Neural cell (in vitro differentiated cells): ENCODE data around the gene DDN. TPM values are rescaled to one million over a fixed set of nuclear protein-coding genes. Genes with fewer than 3 reads are reported as not detected.

Experiments
- H2AFZ ChIP-seq: fragments of 200-600, 300-800 bp; sonication (generic), shearing (Covaris generic); 2 replicates; pipeline ENCODE4 v1.6.0; 2014; ENCODE audit warnings: low read depth, mild to moderate bottlenecking, antibody characterized with exemption, low read length, moderate library complexity
- H3F3A ChIP-seq: fragments of 200-600 bp; shearing (Covaris generic); 2 replicates; pipeline ENCODE4 v1.6.1; 2016; ENCODE audit warnings: mild to moderate bottlenecking, moderate library complexity, mixed read lengths, antibody characterized with exemption, low read length; ENCODE audit not compliant: insufficient read depth, poor library complexity, severe bottlenecking
- H3K27ac ChIP-seq: fragments of 200-600, 300-800 bp; sonication (generic), shearing (Covaris generic); 2 replicates; pipeline ENCODE4 v1.5.1; 2014; ENCODE audit warnings: mild to moderate bottlenecking, low read length, moderate library complexity
- H3K27me3 ChIP-seq: fragments of 300-800, 200-600 bp; sonication (generic), shearing (Covaris generic); 2 replicates; pipeline ENCODE4 v1.6.0; 2014; ENCODE audit warnings: mild to moderate bottlenecking, low read depth, low read length, moderate library complexity; ENCODE audit not compliant: insufficient read depth
- H3K36me3 ChIP-seq: fragments of 300-800, 200-600 bp; sonication (generic), shearing (Covaris generic); 2 replicates; pipeline ENCODE4 v1.5.1; 2014; ENCODE audit warnings: mild to moderate bottlenecking, antibody characterized with exemption, low read length, moderate library complexity; ENCODE audit not compliant: insufficient read depth
- H3K4me2 ChIP-seq: fragments of 300-800, 200-600 bp; sonication (generic), shearing (Covaris generic); 2 replicates; pipeline ENCODE4 v1.6.0; 2014; ENCODE audit warnings: mild to moderate bottlenecking, low read length
- H3K4me3 ChIP-seq: fragments of 300-800, 200-600 bp; sonication (generic), shearing (Covaris generic); 2 replicates; pipeline ENCODE4 v1.5.1; 2014; ENCODE audit warnings: mild to moderate bottlenecking, low read length, moderate library complexity
- H3K79me2 ChIP-seq: fragments of 200-600 bp; shearing (Covaris generic); replicated peaks from 2 replicates; pipeline ENCODE4 v1.6.0; 2014; ENCODE audit warnings: mild to moderate bottlenecking, low read length, moderate library complexity; ENCODE audit not compliant: insufficient read depth
- H3K9ac ChIP-seq: fragments of 300-800, 200-600 bp; sonication (generic), shearing (Covaris generic); 2 replicates; pipeline ENCODE4 v1.6.1; 2016; ENCODE audit warnings: mild to moderate bottlenecking, low read length, mixed read lengths
- H3K9me2 ChIP-seq: fragments of 200-600 bp; shearing (Covaris generic); 2 replicates; pipeline ENCODE4 v1.6.1; 2016; ENCODE audit warnings: mild to moderate bottlenecking, low read length, mixed read lengths; ENCODE audit not compliant: insufficient read depth
- H3K9me3 ChIP-seq: fragments of 200-600, 300-800 bp; sonication (generic), shearing (Covaris generic); 2 replicates; pipeline ENCODE4 v1.6.1; 2016; ENCODE audit warnings: mild to moderate bottlenecking, mixed run types, low read length, moderate library complexity, mixed read lengths
- H4K20me1 ChIP-seq: fragments of 200-600 bp; shearing (Covaris generic); 2 replicates; pipeline ENCODE4 v1.6.1; 2016; ENCODE audit warnings: mild to moderate bottlenecking, mixed run types; ENCODE audit not compliant: insufficient read depth
- EP300 ChIP-seq: fragments of 450-650 bp; conservative IDR thresholded peaks from 2 replicates; pipeline ENCODE4 v1.6.1; 2014; ENCODE audit warnings: antibody characterized with exemption, mild to moderate bottlenecking, moderate library complexity; ENCODE audit not compliant: poor library complexity, severe bottlenecking
- EZH2 ChIP-seq: fragments of 200-600, 300-800 bp; shearing (Covaris generic), sonication (generic); IDR thresholded peaks from 2 replicates; pipeline ENCODE4 v1.6.1; 2014; ENCODE audit warnings: antibody characterized with exemption, low read length, borderline replicate concordance, mild to moderate bottlenecking; ENCODE audit not compliant: insufficient read depth, poor library complexity, severe bottlenecking
- MXI1 ChIP-seq: fragments of 450-650 bp; conservative IDR thresholded peaks from 2 replicates; pipeline ENCODE4 v1.6.1; 2014; ENCODE audit warnings: antibody characterized with exemption, mild to moderate bottlenecking; ENCODE audit not compliant: poor library complexity, severe bottlenecking
- POLR2AphosphoS5 ChIP-seq: IDR thresholded peaks from 2 replicates; pipeline ENCODE4 v1.6.1; 2012
- RAD21 ChIP-seq: fragments of 450-650 bp; conservative IDR thresholded peaks from 2 replicates; pipeline ENCODE4 v1.6.1; 2014; ENCODE audit warnings: antibody characterized with exemption, mild to moderate bottlenecking, moderate library complexity
- SMC3 ChIP-seq: fragments of 450-650 bp; conservative IDR thresholded peaks from 2 replicates; pipeline ENCODE4 v1.6.1; 2014; ENCODE audit warnings: antibody characterized with exemption, mild to moderate bottlenecking, moderate library complexity; ENCODE audit not compliant: poor library complexity
- TAF1 ChIP-seq: IDR thresholded peaks from 2 replicates; pipeline ENCODE4 v1.6.1; 2012; ENCODE audit warnings: low read depth
- polyA plus RNA-seq: library from polyadenylated mRNA; depleted of rRNA; stranded (reverse); fragments of >200 nt; gene quantifications from 2 replicates; pipeline ENCODE4 v1.2.3, GENCODE V29; 2014
- TF ChIP-seq, protein P1 (sequence below): IDR thresholded peaks from 2 replicates; pipeline ENCODE4 v1.6.1; 2012; ENCODE audit warnings: borderline replicate concordance
- TF ChIP-seq, protein P2 (sequence below): fragments of 450-650 bp; IDR thresholded peaks from 2 replicates; pipeline ENCODE4 v1.5.1; 2014; ENCODE audit warnings: antibody characterized with exemption, mild to moderate bottlenecking, moderate library complexity; ENCODE audit not compliant: poor library complexity, severe bottlenecking

Gene DDN
- polyA plus RNA-seq, 1 donor from 2014 or later = 0.51 TPM

DNA sequence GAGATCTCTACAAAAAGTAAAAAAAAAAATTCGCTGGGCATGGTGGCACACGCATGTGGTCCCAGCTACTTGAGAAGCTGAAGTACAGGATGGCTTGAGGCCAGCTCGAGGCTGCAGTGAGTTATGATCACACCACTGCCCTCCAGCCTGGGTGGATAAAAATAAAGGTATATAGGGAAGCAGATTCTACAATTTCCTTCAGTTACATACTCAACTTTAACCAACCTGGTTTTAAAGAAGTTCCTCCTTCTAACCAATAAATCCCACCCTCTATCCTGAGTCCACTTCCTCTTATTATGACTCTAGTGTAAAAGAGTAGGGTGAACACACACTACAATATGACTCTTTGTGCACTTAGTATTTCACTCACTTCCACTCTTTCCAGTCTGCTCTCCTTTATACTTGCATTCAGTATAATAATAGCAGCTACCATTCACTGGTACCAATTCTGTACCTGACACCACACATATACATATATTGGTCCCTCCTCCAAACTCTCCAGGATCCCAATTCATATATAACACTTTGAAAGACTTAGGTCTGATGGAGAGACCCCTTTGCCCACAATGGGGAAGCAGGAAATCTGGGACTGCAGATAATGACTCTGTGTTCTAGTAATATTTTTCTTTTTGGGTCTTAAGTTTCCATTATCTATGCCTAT, 44.2 kb downstream of the DDN start:
- Histone ChIP-seq H3K9me3 (no peaks in the 10 kb centered on the region), H3K9ac (no peak overlapping the region), H3K4me3 (peak overlapping the region; percentile 90), H3K9me2 (no peaks in the 10 kb centered on the region), H3K4me2 (peak overlapping the region; percentile 93), H3K36me3 (peaks cover 12% of the 10 kb centered on the region), H3K27ac (no peak overlapping the region), H3K27me3 (no peaks in the 10 kb centered on the region), H4K20me1 (peaks cover 19% of the 10 kb centered on the region), H3K79me2 (peaks cover 45% of the 10 kb centered on the region), H2AFZ (no peak overlapping the region), H3F3A (no peaks in the 10 kb centered on the region)
- TF ChIP-seq EP300 (no peak), POLR2AphosphoS5 (no peak), EZH2 (no peak), TAF1 (no peak), SMC3 (no peak), RAD21 (no peak), MXI1 (no peak)
- TF ChIP-seq, protein P1, sequence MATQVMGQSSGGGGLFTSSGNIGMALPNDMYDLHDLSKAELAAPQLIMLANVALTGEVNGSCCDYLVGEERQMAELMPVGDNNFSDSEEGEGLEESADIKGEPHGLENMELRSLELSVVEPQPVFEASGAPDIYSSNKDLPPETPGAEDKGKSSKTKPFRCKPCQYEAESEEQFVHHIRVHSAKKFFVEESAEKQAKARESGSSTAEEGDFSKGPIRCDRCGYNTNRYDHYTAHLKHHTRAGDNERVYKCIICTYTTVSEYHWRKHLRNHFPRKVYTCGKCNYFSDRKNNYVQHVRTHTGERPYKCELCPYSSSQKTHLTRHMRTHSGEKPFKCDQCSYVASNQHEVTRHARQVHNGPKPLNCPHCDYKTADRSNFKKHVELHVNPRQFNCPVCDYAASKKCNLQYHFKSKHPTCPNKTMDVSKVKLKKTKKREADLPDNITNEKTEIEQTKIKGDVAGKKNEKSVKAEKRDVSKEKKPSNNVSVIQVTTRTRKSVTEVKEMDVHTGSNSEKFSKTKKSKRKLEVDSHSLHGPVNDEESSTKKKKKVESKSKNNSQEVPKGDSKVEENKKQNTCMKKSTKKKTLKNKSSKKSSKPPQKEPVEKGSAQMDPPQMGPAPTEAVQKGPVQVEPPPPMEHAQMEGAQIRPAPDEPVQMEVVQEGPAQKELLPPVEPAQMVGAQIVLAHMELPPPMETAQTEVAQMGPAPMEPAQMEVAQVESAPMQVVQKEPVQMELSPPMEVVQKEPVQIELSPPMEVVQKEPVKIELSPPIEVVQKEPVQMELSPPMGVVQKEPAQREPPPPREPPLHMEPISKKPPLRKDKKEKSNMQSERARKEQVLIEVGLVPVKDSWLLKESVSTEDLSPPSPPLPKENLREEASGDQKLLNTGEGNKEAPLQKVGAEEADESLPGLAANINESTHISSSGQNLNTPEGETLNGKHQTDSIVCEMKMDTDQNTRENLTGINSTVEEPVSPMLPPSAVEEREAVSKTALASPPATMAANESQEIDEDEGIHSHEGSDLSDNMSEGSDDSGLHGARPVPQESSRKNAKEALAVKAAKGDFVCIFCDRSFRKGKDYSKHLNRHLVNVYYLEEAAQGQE = no peak
- TF ChIP-seq, protein P2, sequence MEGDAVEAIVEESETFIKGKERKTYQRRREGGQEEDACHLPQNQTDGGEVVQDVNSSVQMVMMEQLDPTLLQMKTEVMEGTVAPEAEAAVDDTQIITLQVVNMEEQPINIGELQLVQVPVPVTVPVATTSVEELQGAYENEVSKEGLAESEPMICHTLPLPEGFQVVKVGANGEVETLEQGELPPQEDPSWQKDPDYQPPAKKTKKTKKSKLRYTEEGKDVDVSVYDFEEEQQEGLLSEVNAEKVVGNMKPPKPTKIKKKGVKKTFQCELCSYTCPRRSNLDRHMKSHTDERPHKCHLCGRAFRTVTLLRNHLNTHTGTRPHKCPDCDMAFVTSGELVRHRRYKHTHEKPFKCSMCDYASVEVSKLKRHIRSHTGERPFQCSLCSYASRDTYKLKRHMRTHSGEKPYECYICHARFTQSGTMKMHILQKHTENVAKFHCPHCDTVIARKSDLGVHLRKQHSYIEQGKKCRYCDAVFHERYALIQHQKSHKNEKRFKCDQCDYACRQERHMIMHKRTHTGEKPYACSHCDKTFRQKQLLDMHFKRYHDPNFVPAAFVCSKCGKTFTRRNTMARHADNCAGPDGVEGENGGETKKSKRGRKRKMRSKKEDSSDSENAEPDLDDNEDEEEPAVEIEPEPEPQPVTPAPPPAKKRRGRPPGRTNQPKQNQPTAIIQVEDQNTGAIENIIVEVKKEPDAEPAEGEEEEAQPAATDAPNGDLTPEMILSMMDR = no peak

DNA sequence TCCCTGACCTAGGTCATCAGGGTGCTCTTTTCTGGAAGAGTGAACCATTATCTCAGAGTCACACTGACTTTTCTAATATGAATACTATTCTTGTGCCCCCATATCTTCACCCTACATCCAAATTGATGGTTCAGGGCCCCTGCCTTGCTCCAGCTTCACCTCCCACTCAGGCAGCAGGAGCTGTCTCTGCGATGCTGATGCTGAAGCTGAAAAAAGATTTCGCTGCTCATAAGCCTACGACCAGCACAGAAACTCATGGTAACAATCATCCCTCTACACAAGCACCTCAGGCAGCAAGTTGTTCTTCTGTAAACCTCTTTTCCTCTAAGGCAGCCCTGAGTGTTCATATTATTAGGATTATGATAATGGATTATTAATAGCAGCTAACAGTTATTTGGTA, 45.1 kb downstream of the DDN start:
- no peak overlapping the region for H3K27ac ChIP-seq
- H3K4me3 ChIP-seq = peak overlapping the region; percentile 90
- TF ChIP-seq MXI1 = no peak
- no peak for TF ChIP-seq POLR2AphosphoS5
- TF ChIP-seq, protein P2 = no peak
- TF ChIP-seq EP300 = no peak
- TF ChIP-seq TAF1 = no peak
- TF ChIP-seq, protein P1 = no peak
- TF ChIP-seq RAD21 = no peak
- TF ChIP-seq EZH2 = no peak
- TF ChIP-seq SMC3 = no peak
- peaks cover 12% of the 10 kb centered on the region for H3K36me3 ChIP-seq
- peaks cover 45% of the 10 kb centered on the region for H3K79me2 ChIP-seq
- no peak overlapping the region for H3K9ac ChIP-seq
- no peaks in the 10 kb centered on the region for H3F3A ChIP-seq
- no peaks in the 10 kb centered on the region for H3K9me3 ChIP-seq
- H3K9me2 ChIP-seq = no peaks in the 10 kb centered on the region
- no peak overlapping the region for H3K4me2 ChIP-seq
- peaks cover 19% of the 10 kb centered on the region for H4K20me1 ChIP-seq
- H2AFZ ChIP-seq = no peak overlapping the region
- H3K27me3 ChIP-seq = no peaks in the 10 kb centered on the region
